Kidney capillary endothelial cell (primary cell): ENCODE results near the gene TBC1D4.
A peak's percentile ranks its signal among the peaks of the same experiment; 100 is the strongest.
"Not testable (repeated sequence)": the region's sequence is repeated elsewhere in the genome, so short reads cannot be mapped to it uniquely, and the experiment has no call there.

Experiments used
- DNase-seq: peaks from one replicate; pipeline ENCODE4 v3.0.0-alpha.2; 2018; ENCODE audit warnings: low spot score

The TBC1D4 gene

DNA sequence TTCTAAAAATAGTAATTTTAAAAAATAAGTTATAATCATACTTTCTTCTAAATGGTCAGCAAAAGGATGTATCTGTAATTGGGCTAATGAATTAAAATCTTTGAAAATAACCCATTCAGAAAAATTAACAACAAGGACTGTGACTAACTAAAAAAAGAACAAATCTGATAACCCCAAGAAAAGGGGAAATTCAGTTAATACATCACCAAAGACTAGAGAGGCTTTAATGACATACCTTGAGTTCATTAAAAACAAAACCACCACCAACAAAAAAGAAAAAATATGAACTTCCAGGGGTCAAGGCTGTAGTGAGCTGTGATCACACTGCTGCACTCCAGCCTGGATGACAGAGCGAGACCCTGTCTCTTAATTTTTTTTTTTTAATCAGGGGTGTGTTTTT, 121.8 kb downstream of the TBC1D4 start:
- DNase-seq: no peak

DNA sequence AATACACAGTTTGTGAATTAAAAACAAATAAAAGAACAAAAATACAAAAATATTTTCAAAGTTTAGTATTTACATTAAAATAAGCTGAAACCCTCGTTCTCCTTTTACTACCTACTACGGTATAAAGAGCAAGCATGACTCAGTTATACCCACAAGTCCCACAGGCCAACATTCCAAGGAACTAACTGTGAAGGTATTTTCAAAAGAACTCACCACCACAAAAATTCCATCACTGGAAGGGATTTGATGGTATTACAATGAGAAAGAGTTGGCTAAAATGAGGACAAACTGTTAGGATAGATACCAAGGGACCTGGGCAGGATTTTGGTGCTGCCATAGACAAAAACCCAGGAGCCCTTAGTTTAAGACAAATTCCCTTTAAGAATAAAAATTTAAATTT, 122.7 kb downstream of the TBC1D4 start:
- no peak for DNase-seq

- DNase-seq: no peak
Observed at GRCh38 chr13:75357576-75358289, 124.2 kb downstream of the TBC1D4 start.

GRCh38 chr13:75356421-75356820, 125.5 kb downstream of the TBC1D4 start:
- DNase-seq: no peak

DNA sequence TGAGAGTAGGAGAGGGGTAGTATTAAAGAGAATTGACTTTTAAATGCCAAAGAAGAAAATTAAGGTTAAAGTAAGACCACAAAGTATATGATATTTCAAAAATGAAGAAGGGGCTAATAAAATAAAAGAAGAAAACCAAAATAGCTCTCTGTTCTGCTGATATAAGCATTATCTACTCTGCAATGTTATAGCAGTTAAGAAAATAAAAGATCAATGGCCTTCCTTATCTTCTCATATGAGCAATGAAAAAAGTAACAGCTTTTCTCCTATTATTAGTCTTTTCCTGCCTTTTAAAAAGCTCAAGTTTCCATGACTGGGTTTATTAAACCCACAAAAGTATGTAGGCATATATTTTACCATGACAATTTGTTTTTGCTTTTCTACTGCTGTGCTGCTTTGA, 126.4 kb downstream of the TBC1D4 start:
- no peak for DNase-seq

- no peak for DNase-seq
Observed at GRCh38 chr13:75353781-75354193, 128.2 kb downstream of the TBC1D4 start.

GRCh38 chr13:75352641-75353327, 129.2 kb downstream of the TBC1D4 start:
- no peak for DNase-seq

GRCh38 chr13:75351538-75351937, 130.4 kb downstream of the TBC1D4 start:
- not testable (repeated sequence) for DNase-seq

GRCh38 chr13:75347925-75348324, 134.0 kb downstream of the TBC1D4 start:
- DNase-seq: no peak

DNA sequence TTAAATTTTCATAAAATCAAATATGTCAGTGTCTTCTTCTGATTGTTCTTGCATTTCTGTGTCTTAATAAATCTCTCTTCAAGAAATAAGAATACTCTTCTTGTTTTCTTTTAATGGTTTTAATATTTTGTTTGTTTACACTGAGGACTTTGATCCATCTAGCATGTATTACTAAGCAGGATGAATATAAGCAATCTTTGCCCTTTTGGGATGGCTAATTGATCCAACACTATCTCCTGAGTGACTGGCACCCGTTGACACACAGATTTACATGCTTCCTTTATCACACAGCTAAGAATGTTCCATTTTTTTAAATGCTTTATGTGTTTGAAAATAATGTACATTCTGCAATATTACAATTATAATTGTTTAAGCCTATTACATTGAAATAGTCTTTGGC, 134.5 kb downstream of the TBC1D4 start:
- DNase-seq: no peak

DNA sequence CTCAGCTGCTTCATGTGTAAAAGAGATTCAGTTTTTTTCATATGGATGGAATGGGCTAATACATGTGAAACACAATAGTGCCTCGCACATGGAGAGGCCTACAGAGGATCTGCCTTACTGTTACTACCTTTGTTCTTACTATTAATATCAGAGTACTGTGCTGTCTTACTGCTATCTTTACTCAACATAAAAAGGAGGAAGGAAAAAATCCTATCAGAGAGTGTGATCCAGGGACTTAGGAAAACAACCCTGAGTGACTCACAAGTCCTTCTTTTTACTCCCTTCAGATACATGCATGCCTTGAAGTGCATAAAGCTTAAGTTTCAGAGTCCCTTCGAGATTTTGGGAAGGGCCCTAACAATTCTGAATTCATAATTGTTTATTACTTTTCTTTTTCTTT, 136.8 kb downstream of the TBC1D4 start:
- no peak for DNase-seq

DNA sequence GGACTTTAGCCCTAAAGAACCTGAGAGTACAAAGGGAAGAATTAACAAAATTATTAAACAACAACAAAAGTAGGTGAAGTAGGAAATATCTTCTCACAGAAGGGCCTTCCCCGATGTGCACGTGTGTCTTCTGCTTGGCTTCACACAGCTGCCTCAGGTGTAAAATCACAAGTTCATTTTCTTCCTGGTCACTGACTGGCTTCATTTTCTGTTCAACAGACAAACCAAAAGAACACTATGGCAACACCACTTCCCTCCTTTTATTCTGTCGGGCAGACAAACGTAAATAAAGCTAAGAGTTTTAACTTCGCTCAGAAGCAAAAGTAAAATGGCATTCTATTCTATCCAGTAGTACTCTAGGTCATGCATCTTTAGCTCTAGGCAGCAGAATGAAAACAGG, 140.9 kb downstream of the TBC1D4 start:
- no peak for DNase-seq

DNA sequence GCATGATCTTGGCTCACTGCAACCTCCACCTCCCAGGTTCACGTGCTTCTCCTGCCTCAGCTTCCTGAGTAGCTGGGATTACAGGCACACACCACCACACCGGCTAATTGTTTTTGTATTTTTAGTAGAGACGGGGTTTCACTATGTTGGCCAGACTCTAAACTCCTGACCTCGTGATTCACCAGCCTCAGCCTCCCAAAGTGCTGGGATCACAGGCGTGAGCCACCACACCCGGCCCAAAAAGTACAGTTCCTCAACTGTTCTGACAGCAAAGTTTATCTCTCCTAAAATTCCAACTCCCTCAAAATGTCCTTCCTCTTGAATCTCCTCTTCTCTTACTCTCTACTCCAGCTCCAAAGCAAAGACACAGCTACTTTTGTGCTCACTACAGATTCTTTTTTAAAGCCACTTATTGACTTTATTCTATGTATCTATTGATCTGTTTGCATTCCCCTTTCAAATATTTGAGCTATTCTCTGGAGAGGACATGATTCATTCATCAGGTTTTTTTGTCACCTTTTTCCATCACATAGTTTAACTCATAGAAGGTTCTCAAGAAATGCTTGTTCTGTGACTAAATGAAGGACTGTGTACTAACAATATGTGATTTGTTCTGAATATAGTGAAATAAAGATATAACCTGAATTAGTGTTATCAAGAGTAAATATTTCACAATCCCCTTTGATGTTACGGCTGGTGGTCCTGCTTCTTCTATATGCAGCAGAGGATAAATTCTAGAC, 142.2 kb downstream of the TBC1D4 start:
- no peak for DNase-seq

DNA sequence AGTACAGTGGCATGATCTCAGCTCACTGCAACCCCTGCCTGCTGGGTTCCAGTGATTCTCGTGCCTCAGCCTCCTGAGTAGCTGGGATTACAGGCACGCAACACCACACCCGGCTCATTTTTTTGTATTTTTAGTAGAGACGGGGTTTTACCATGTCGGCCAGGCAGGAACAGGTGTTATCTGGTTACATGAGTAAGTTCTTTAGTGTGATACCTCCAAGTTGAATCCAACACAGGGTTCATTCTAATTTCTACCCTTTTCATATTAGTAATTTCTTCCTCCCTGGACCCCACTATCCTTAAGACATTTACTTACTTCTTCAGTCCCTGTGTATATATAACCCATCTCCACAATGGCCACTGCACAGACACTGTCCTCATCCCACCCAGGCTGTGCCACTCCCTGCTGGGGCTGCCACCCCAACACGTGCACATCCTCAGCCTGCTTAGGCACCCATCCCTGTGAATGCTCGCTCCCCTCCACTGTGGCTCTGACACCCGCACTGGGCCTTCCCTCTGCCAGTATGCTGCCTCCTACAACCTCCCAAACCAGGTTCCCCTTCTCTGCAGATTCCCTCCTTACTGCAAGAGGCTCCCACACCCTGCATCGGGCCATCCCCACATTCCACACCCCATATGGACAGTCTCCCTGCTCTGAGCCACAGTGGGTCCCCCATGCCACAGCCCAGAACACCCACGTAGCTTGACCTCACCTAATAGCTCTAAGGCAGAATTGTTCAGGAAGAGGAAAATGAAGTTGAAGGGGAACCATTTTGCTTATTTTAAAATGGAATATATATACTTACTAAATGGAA, 147.1 kb downstream of the TBC1D4 start:
- DNase-seq: no peak

- DNase-seq: no peak
Observed at GRCh38 chr13:75333103-75333502, 148.9 kb downstream of the TBC1D4 start.

DNA sequence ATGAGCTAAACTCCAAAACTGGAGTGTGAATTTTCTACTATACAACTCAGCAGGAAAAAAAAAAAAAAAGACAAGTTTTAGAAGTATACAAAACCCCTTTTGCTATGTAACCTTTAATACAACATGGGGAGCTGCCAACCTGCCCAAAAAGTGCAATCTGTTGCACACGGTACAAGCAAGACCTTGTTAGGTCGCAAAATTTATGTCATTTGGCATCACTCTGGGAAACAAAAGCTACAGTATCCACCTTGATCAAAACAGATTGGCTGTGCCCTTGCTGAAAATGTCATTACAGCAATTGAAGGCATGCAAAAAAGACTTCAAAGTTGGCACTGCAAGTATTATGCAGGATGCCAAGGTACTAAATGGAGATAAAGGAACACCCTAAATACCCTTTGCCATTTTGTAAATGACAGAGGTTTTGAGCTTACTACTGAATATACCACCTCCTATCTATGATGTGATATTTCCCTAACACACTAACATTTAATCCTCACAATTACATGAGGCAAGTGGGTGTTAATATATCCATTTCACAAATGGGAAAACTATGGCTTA, 150.1 kb downstream of the TBC1D4 start:
- DNase-seq: no peak

DNA sequence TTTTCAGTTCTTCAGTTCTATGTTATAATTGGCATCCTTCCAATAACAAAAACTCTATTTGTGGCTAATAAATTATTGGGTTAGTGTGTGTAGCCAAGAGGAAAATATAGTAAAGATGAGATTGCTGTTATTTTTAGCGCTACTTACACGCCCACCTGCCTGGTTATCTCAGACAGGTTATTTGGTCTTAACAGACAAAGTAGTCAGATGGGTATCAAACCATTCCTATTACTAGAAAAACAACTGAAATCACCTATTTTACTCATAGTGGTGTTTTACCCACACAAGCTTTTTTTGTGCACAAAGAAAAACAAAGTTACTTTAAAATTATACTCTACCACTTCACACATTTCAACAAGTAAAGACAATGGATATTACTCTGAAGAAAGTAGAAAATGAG, 151.2 kb downstream of the TBC1D4 start:
- DNase-seq: no peak

GRCh38 chr13:75329723-75330122, 152.2 kb downstream of the TBC1D4 start:
- DNase-seq: no peak

- no peak for DNase-seq
Observed at GRCh38 chr13:75329097-75329496, 152.9 kb downstream of the TBC1D4 start.

GRCh38 chr13:75327135-75327510, 154.8 kb downstream of the TBC1D4 start:
- DNase-seq: no peak

GRCh38 chr13:75326173-75327134, 155.5 kb downstream of the TBC1D4 start:
- peak; percentile 87 for DNase-seq
